Peyer's patch (tissue), 4 donors: ENCODE results near the gene ARL15. TPM values are rescaled to one million over a fixed set of nuclear protein-coding genes. Genes with fewer than 3 reads are reported as not detected.

Experiments used
- DNase-seq, 3 donors: peaks; one replicate each; pipeline ENCODE4 v3.0.0-alpha.2; 2017 to 2019
- H3K27ac ChIP-seq, 4 donors: fragments of 200-600 bp; sonication (generic); one replicate each; pipeline ENCODE4 v1.5.1; 2016 to 2019
- H3K27me3 ChIP-seq, 2 donors: fragments of 200-600 bp; sonication (generic); one replicate each; pipeline ENCODE4 v1.5.1; 2019
- H3K36me3 ChIP-seq, 3 donors: fragments of 200-600 bp; sonication (generic); one replicate each; pipeline ENCODE4 v1.5.1; 2016 to 2019
- H3K4me1 ChIP-seq, 4 donors: fragments of 200-600 bp; sonication (generic); one replicate each; pipeline ENCODE4 v1.5.1; 2016 to 2019
- H3K4me3 ChIP-seq, 4 donors: fragments of 200-600 bp; sonication (generic); 1 replicate in 3 of 4; 2 replicates in 1 of 4; pipeline ENCODE4 v1.5.1; 2016 to 2019; ENCODE audit warnings: mild to moderate bottlenecking in 1 of 4
- H3K9me3 ChIP-seq, 4 donors: fragments of 200-600 bp; sonication (generic); one replicate each; pipeline ENCODE4 v1.5.1; 2016 to 2019; ENCODE audit warnings: mild to moderate bottlenecking in 1 of 4
- POLR2A ChIP-seq, 2 donors: fragments of 450-650 bp; IDR thresholded peaks; one replicate each; pipeline ENCODE4 v1.5.1; 2017; ENCODE audit warnings: antibody characterized with exemption in 2 of 2, mild to moderate bottlenecking in 2 of 2, moderate library complexity in 2 of 2
- total RNA-seq, 4 donors: library from RNA; depleted of rRNA; stranded (reverse); fragments of >200 nt; gene quantifications; one replicate each; pipeline ENCODE4 v1.1.0, GENCODE V29; 2016
- TF ChIP-seq, protein P1 (sequence below), 6 experiments: fragments of 450-650 bp in 4 of 6; fragments of 200-600 bp in 2 of 6; sonication (generic) in 1 of 6; IDR thresholded peaks; one replicate each; pipeline ENCODE4 v1.5.1; 2017 to 2019; ENCODE audit warnings: antibody characterized with exemption in 6 of 6, mild to moderate bottlenecking in 3 of 6, moderate library complexity in 1 of 6

Gene ARL15
- total RNA-seq, 4 donors from 2014 or later: 18.0 to 44.5 (median 38.7) TPM

DNA sequence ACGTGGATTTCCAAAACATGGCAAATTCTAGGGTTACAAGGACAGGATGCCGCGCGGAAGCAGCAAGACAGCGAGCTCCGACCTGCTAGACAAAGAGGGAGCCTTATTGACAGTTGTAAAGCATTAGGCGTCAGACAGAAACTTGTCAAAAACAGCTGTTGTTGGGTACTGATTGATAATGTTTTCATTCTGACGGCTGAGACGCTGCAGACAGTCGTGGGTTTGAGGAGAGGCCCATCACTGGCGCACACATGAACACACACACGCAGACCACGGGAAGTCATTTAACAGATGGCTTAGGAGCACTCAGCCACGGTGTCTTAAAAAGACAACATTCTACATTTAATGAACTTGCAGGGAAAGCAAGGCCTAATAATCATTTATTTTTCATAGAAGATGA is 426.0 kb downstream of the ARL15 start:
- no peaks in the 10 kb centered on the region for H3K27me3 ChIP-seq
- H3K4me3 ChIP-seq: no peak overlapping the region
- no peaks in the 10 kb centered on the region for H3K9me3 ChIP-seq
- H3K4me1 ChIP-seq: no peaks in the 10 kb centered on the region
- DNase-seq: no peak
- no peak for TF ChIP-seq POLR2A (IDR thresholded peaks at IDR 0.05)
- TF ChIP-seq, protein P1, sequence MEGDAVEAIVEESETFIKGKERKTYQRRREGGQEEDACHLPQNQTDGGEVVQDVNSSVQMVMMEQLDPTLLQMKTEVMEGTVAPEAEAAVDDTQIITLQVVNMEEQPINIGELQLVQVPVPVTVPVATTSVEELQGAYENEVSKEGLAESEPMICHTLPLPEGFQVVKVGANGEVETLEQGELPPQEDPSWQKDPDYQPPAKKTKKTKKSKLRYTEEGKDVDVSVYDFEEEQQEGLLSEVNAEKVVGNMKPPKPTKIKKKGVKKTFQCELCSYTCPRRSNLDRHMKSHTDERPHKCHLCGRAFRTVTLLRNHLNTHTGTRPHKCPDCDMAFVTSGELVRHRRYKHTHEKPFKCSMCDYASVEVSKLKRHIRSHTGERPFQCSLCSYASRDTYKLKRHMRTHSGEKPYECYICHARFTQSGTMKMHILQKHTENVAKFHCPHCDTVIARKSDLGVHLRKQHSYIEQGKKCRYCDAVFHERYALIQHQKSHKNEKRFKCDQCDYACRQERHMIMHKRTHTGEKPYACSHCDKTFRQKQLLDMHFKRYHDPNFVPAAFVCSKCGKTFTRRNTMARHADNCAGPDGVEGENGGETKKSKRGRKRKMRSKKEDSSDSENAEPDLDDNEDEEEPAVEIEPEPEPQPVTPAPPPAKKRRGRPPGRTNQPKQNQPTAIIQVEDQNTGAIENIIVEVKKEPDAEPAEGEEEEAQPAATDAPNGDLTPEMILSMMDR (IDR thresholded peaks at IDR 0.05): no peak
- H3K36me3 ChIP-seq: no peaks in the 10 kb centered on the region
- H3K27ac ChIP-seq: no peak overlapping the region

GRCh38 chr5:53882676-53883031 is 427.7 kb downstream of the ARL15 start:
- Histone ChIP-seq H3K27ac (no peak overlapping the region), H3K27me3 (no peaks in the 10 kb centered on the region), H3K36me3 (no peaks in the 10 kb centered on the region), H3K4me1 (no peaks in the 10 kb centered on the region), H3K9me3 (no peaks in the 10 kb centered on the region), H3K4me3 (no peak overlapping the region)
- TF ChIP-seq POLR2A (IDR thresholded peaks at IDR 0.05): no peak
- TF ChIP-seq, protein P1 (IDR thresholded peaks at IDR 0.05): no peak
- DNase-seq: no peak

- H3K4me3 ChIP-seq: no peak overlapping the region
- H3K36me3 ChIP-seq: no peaks in the 10 kb centered on the region
- DNase-seq: no peak
- no peak overlapping the region for H3K27ac ChIP-seq
- TF ChIP-seq, protein P1 (IDR thresholded peaks at IDR 0.05): no peak
- no peak for TF ChIP-seq POLR2A (IDR thresholded peaks at IDR 0.05)
- no peaks in the 10 kb centered on the region for H3K27me3 ChIP-seq
- no peaks in the 10 kb centered on the region for H3K9me3 ChIP-seq
- no peaks in the 10 kb centered on the region for H3K4me1 ChIP-seq
Observed at GRCh38 chr5:53882006-53882675, 428.2 kb downstream of the ARL15 start.

GRCh38 chr5:53879708-53880323 is 430.6 kb downstream of the ARL15 start:
- no peaks in the 10 kb centered on the region for H3K4me1 ChIP-seq
- H3K27ac ChIP-seq: no peak overlapping the region
- H3K36me3 ChIP-seq: no peaks in the 10 kb centered on the region
- no peak for DNase-seq
- H3K4me3 ChIP-seq: no peak overlapping the region
- no peaks in the 10 kb centered on the region for H3K9me3 ChIP-seq
- no peaks in the 10 kb centered on the region for H3K27me3 ChIP-seq
- TF ChIP-seq, protein P1 (IDR thresholded peaks at IDR 0.05): no peak
- no peak for TF ChIP-seq POLR2A (IDR thresholded peaks at IDR 0.05)

DNA sequence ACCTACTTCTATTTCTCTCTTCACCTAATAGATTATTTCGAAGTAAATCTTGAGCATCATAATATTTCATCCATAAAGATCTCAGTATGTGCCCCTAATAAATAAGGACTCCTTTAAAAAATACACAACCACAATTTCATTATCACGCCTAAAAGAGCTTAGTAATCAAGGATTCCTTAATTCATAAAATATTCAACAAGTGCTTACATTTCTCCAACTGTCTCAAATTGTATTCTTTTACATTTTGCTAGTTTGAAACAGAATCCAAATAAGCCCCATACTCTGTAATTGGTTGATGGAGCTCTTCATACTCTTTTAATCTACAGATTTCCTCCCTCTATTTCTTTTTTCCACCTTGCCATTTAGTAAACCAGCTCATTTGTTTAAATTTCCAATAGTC is 432.4 kb downstream of the ARL15 start:
- no peaks in the 10 kb centered on the region for H3K9me3 ChIP-seq
- DNase-seq: no peak

More for the DNA sequence above, 432.4 kb downstream of the ARL15 start:
- Histone ChIP-seq H3K4me1 (no peaks in the 10 kb centered on the region), H3K4me3 (no peak overlapping the region), H3K36me3 (no peaks in the 10 kb centered on the region), H3K27me3 (no peaks in the 10 kb centered on the region), H3K27ac (no peak overlapping the region)
- TF ChIP-seq, protein P1 (IDR thresholded peaks at IDR 0.05): no peak
- TF ChIP-seq POLR2A (IDR thresholded peaks at IDR 0.05): no peak
